ENCODE measurements around the gene UQCC5.

DNA sequence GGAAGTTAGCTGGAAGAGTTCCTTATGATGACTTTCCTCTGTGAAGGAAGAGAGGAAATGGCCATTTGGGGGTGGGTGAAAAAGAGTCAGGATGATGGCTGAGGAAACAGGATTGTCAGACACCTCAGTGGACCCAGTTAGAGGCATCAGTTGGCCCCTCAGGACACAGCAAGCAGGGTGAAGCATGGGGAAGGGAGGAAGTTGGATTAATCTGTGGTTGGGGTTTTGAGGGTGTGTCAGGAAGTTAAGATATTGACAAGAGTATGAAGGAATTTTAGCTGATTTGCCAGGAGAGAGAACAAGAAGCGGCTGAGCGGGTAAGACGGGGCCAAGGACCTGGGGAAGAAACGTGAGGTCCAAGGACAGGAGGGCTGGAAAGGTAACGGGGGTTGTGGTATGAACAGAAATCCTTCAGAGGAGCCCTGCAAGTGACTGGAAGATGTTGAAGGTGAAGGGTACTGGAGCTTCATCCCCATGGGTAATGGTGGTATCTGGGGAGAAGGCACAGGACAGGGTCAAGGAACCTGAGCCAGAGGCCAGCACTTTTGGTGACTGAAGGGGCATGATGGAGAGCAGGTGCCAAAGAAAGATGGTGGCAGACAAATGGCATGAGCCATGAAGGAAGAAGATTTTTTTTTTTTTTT lies 2.7 kb downstream of the UQCC5 start:
- TF ChIP-seq CTCF (IDR thresholded peaks at IDR 0.05) (no peak), POLR2A (IDR thresholded peaks at IDR 0.05) (no peak)

Measured in lower leg skin (tissue), 3 donors.